SK-N-SH treated with all-trans-retinoic acid at 6 μM for 48 hours (cell line): ENCODE data around the gene HIF1AN.

Source experiments
- ATAC-seq: fragments of 200-7000 bp; cut with Tn5 transposase; 3 replicates; pipeline ENCODE4 v1.9.1; 2020; ENCODE audit warnings: mild to moderate bottlenecking, moderate library complexity
- ARNTL ChIP-seq: fragments of 450-650 bp; formaldehyde crosslinking; IDR thresholded peaks from 2 replicates; pipeline ENCODE4 v1.5.0; 2020; ENCODE audit warnings: low read depth, mild to moderate bottlenecking, moderate library complexity, borderline replicate concordance
- BACH2 ChIP-seq: fragments of 250-450 bp; sonication (Bioruptor Pico); IDR thresholded peaks from 2 replicates; pipeline ENCODE4 v1.9.0; 2021; ENCODE audit warnings: mild to moderate bottlenecking, borderline replicate concordance
- CSDC2 ChIP-seq: fragments of 250-450 bp; sonication (Bioruptor Pico); IDR thresholded peaks from 2 replicates; pipeline ENCODE4 v1.5.0; 2020; ENCODE audit warnings: mild to moderate bottlenecking, moderate library complexity
- ESRRG ChIP-seq: fragments of 250-450 bp; sonication (Bioruptor Pico); IDR thresholded peaks from 2 replicates; pipeline ENCODE4 v1.6.1; 2021; ENCODE audit warnings: mild to moderate bottlenecking
- GLIS3 ChIP-seq: fragments of 250-450 bp; sonication (Bioruptor Pico); IDR thresholded peaks from 2 replicates; pipeline ENCODE4 v1.5.0; 2020; ENCODE audit warnings: mild to moderate bottlenecking, moderate library complexity
- ISL1 ChIP-seq: fragments of 250-450 bp; sonication (Bioruptor Pico); IDR thresholded peaks from 2 replicates; pipeline ENCODE4 v2.1.2; 2022; ENCODE audit warnings: mild to moderate bottlenecking, moderate library complexity
- OSR1 ChIP-seq: fragments of 250-450 bp; sonication (Bioruptor Pico); IDR thresholded peaks from 2 replicates; pipeline ENCODE4 v1.8.0; 2022; ENCODE audit warnings: moderate library complexity, mild to moderate bottlenecking, inconsistent platforms
- PPARA ChIP-seq: fragments of 250-450 bp; sonication (Bioruptor Pico); IDR thresholded peaks from 2 replicates; pipeline ENCODE4 v1.5.0; 2020; ENCODE audit warnings: mild to moderate bottlenecking, borderline replicate concordance
- RARB ChIP-seq: fragments of 250-450 bp; sonication (Bioruptor Pico); IDR thresholded peaks from 2 replicates; pipeline ENCODE4 v1.8.0; 2021; ENCODE audit warnings: mild to moderate bottlenecking, moderate library complexity
- SNAI2 ChIP-seq: fragments of 250-450 bp; sonication (Bioruptor Pico); IDR thresholded peaks from 2 replicates; pipeline ENCODE4 v1.5.0; 2020; ENCODE audit warnings: mild to moderate bottlenecking, moderate library complexity
- TCF4 ChIP-seq: fragments of 250-450 bp; sonication (Bioruptor Pico); IDR thresholded peaks from 2 replicates; pipeline ENCODE4 v1.8.0; 2021; ENCODE audit warnings: mild to moderate bottlenecking, moderate library complexity, borderline replicate concordance
- TOX ChIP-seq: fragments of 250-450 bp; sonication (Bioruptor Pico); IDR thresholded peaks from 2 replicates; pipeline ENCODE4 v1.8.0; 2021; ENCODE audit warnings: mild to moderate bottlenecking, moderate library complexity, borderline replicate concordance
- ZC3H10 ChIP-seq: fragments of 250-450 bp; sonication (Bioruptor Pico); IDR thresholded peaks from 2 replicates; pipeline ENCODE4 v1.5.1; 2021; ENCODE audit warnings: mild to moderate bottlenecking, moderate library complexity
- ZFP3 ChIP-seq: fragments of 250-450 bp; sonication (Bioruptor Pico); IDR thresholded peaks from 2 replicates; pipeline ENCODE4 v1.5.0; 2020; ENCODE audit warnings: mild to moderate bottlenecking, moderate library complexity
- ZFP30 ChIP-seq: fragments of 450-650 bp; formaldehyde crosslinking; IDR thresholded peaks from 2 replicates; pipeline ENCODE4 v1.5.0; 2022; ENCODE audit warnings: mild to moderate bottlenecking, moderate library complexity
- ZNF565 ChIP-seq: fragments of 450-650 bp; formaldehyde crosslinking; conservative IDR thresholded peaks from 2 replicates; pipeline ENCODE4 v1.5.0; 2020; ENCODE audit warnings: low read depth, mild to moderate bottlenecking, moderate library complexity
- ZNF70 ChIP-seq: fragments of 450-650 bp; formaldehyde crosslinking; IDR thresholded peaks from 2 replicates; pipeline ENCODE4 v1.5.0; 2020; ENCODE audit warnings: mild to moderate bottlenecking, moderate library complexity
- ZNF8 ChIP-seq: fragments of 450-650 bp; formaldehyde crosslinking; IDR thresholded peaks from 2 replicates; pipeline ENCODE4 v1.5.0; 2020; ENCODE audit warnings: mild to moderate bottlenecking, moderate library complexity
- TF ChIP-seq, protein P1 (sequence below): fragments of 250-450 bp; sonication (Bioruptor Pico); IDR thresholded peaks from 2 replicates; pipeline ENCODE4 v1.8.0; 2020; ENCODE audit warnings: mild to moderate bottlenecking, moderate library complexity, borderline replicate concordance
- TF ChIP-seq, protein P2 (sequence below): fragments of 250-450 bp; sonication (Bioruptor Pico); IDR thresholded peaks from 2 replicates; pipeline ENCODE4 v1.8.0; 2021; ENCODE audit warnings: low read depth, mild to moderate bottlenecking, moderate library complexity, borderline replicate concordance
- TF ChIP-seq, protein P3 (sequence below): fragments of 250-450 bp; sonication (Bioruptor Pico); IDR thresholded peaks from 2 replicates; pipeline ENCODE4 v1.5.0; 2020; ENCODE audit warnings: mild to moderate bottlenecking, moderate library complexity
- TF ChIP-seq, protein P4 (sequence below): fragments of 250-450 bp; sonication (Bioruptor Pico); IDR thresholded peaks from 2 replicates; pipeline ENCODE4 v1.5.1; 2020; ENCODE audit warnings: low read depth, mild to moderate bottlenecking, moderate library complexity

Gene HIF1AN

DNA sequence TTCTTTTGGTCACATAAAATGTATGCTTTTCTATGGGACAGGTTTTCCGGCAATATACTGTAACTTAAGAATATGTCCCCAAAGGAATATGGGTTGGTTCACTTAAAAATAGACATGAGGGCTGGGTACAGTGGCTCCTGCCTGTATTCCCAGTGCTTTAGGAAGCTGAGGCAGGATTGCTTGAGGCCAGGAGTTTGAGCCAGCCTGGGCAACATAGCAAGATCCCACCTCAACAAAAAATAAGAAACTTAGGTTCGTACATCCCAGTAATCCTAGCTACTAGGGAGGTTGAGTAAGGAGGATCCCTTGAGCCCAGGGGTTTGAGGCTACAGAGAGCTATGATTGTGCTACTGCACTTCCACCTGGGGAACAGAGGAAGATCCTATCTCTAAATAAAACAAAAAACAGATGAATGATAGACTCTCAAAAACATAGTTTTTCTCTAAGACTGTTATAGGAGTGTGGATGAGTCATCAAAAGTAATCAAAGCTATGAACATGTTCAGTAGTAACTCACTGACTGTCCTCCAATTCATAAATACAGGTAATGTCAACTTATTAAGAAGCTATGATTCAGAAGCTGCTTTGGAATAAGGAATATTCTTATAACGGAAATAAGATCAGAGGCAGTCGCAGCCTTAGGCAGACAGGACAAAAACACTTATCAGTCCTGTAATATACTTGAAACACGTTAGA is 13.5 kb upstream of the HIF1AN start:
- TF ChIP-seq OSR1 (CRISPR knock-in tag) (no peak), RARB (CRISPR knock-in tag) (no peak), ZFP3 (CRISPR knock-in tag) (no peak), CSDC2 (CRISPR knock-in tag) (no peak), ARNTL (CRISPR knock-in tag) (no peak), ZNF8 (no peak), ZFP30 (no peak), ZNF565 (CRISPR knock-in tag) (no peak), GLIS3 (CRISPR knock-in tag) (no peak), BACH2 (CRISPR knock-in tag) (no peak), SNAI2 (CRISPR knock-in tag) (no peak), ISL1 (CRISPR knock-in tag) (no peak), TCF4 (no peak), TOX (no peak), ESRRG (CRISPR knock-in tag) (no peak)
- TF ChIP-seq, protein P1, sequence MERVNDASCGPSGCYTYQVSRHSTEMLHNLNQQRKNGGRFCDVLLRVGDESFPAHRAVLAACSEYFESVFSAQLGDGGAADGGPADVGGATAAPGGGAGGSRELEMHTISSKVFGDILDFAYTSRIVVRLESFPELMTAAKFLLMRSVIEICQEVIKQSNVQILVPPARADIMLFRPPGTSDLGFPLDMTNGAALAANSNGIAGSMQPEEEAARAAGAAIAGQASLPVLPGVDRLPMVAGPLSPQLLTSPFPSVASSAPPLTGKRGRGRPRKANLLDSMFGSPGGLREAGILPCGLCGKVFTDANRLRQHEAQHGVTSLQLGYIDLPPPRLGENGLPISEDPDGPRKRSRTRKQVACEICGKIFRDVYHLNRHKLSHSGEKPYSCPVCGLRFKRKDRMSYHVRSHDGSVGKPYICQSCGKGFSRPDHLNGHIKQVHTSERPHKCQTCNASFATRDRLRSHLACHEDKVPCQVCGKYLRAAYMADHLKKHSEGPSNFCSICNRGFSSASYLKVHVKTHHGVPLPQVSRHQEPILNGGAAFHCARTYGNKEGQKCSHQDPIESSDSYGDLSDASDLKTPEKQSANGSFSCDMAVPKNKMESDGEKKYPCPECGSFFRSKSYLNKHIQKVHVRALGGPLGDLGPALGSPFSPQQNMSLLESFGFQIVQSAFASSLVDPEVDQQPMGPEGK (CRISPR knock-in tag), result no peak
- TF ChIP-seq, protein P2, sequence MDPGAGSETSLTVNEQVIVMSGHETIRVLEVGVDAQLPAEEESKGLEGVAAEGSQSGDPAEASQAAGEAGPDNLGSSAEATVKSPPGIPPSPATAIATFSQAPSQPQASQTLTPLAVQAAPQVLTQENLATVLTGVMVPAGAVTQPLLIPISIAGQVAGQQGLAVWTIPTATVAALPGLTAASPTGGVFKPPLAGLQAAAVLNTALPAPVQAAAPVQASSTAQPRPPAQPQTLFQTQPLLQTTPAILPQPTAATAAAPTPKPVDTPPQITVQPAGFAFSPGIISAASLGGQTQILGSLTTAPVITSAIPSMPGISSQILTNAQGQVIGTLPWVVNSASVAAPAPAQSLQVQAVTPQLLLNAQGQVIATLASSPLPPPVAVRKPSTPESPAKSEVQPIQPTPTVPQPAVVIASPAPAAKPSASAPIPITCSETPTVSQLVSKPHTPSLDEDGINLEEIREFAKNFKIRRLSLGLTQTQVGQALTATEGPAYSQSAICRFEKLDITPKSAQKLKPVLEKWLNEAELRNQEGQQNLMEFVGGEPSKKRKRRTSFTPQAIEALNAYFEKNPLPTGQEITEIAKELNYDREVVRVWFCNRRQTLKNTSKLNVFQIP (CRISPR knock-in tag), result no peak
- TF ChIP-seq, protein P3, sequence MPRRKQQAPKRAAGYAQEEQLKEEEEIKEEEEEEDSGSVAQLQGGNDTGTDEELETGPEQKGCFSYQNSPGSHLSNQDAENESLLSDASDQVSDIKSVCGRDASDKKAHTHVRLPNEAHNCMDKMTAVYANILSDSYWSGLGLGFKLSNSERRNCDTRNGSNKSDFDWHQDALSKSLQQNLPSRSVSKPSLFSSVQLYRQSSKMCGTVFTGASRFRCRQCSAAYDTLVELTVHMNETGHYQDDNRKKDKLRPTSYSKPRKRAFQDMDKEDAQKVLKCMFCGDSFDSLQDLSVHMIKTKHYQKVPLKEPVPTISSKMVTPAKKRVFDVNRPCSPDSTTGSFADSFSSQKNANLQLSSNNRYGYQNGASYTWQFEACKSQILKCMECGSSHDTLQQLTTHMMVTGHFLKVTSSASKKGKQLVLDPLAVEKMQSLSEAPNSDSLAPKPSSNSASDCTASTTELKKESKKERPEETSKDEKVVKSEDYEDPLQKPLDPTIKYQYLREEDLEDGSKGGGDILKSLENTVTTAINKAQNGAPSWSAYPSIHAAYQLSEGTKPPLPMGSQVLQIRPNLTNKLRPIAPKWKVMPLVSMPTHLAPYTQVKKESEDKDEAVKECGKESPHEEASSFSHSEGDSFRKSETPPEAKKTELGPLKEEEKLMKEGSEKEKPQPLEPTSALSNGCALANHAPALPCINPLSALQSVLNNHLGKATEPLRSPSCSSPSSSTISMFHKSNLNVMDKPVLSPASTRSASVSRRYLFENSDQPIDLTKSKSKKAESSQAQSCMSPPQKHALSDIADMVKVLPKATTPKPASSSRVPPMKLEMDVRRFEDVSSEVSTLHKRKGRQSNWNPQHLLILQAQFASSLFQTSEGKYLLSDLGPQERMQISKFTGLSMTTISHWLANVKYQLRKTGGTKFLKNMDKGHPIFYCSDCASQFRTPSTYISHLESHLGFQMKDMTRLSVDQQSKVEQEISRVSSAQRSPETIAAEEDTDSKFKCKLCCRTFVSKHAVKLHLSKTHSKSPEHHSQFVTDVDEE, result no peak

DNA sequence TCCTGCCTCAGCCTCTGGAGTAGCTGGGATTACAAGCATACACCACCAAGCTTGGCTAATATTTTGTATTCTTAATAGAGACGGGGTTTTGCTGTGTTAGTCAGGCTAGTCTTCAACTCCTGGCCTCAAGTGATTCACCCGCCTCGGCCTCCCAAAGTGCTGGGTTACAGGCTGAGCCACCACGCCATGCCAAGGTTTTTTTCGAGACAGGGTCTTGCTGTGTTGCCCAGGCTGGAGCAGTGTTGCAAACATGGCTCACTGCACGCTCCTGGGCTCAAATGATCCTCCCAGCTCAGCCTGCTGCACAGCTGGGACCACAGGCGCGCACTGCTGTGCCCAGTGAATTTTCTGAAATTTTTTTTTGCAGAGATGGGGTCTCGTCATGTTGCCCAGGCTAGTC is 12.8 kb upstream of the HIF1AN start:
- no peak for ATAC-seq
- TF ChIP-seq OSR1 (CRISPR knock-in tag) (no peak), ZFP3 (CRISPR knock-in tag) (no peak), RARB (CRISPR knock-in tag) (no peak), GLIS3 (CRISPR knock-in tag) (no peak), ISL1 (CRISPR knock-in tag) (no peak), CSDC2 (CRISPR knock-in tag) (no peak), ZNF70 (CRISPR knock-in tag) (no peak), PPARA (CRISPR knock-in tag) (no peak), TOX (no peak), BACH2 (CRISPR knock-in tag) (no peak), ZC3H10 (CRISPR knock-in tag) (no peak), ZNF8 (no peak), TCF4 (no peak)
- TF ChIP-seq, protein P3, result no peak
- TF ChIP-seq, protein P4, sequence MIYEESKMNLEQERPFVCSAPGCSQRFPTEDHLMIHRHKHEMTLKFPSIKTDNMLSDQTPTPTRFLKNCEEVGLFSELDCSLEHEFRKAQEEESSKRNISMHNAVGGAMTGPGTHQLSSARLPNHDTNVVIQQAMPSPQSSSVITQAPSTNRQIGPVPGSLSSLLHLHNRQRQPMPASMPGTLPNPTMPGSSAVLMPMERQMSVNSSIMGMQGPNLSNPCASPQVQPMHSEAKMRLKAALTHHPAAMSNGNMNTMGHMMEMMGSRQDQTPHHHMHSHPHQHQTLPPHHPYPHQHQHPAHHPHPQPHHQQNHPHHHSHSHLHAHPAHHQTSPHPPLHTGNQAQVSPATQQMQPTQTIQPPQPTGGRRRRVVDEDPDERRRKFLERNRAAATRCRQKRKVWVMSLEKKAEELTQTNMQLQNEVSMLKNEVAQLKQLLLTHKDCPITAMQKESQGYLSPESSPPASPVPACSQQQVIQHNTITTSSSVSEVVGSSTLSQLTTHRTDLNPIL (CRISPR knock-in tag), result no peak

More for the DNA sequence above, 13.5 kb upstream of the HIF1AN start:
- no peak for ATAC-seq
